ENCODE measurements around the gene FYN. TPM values are rescaled to one million over a fixed set of nuclear protein-coding genes. Genes with fewer than 3 reads are reported as not detected.

FYN gene
- total and polyA plus RNA-seq, 2 of the 4 experiments (the other 2 are of a cell fraction), result 30.8 to 36.4 TPM

DNA sequence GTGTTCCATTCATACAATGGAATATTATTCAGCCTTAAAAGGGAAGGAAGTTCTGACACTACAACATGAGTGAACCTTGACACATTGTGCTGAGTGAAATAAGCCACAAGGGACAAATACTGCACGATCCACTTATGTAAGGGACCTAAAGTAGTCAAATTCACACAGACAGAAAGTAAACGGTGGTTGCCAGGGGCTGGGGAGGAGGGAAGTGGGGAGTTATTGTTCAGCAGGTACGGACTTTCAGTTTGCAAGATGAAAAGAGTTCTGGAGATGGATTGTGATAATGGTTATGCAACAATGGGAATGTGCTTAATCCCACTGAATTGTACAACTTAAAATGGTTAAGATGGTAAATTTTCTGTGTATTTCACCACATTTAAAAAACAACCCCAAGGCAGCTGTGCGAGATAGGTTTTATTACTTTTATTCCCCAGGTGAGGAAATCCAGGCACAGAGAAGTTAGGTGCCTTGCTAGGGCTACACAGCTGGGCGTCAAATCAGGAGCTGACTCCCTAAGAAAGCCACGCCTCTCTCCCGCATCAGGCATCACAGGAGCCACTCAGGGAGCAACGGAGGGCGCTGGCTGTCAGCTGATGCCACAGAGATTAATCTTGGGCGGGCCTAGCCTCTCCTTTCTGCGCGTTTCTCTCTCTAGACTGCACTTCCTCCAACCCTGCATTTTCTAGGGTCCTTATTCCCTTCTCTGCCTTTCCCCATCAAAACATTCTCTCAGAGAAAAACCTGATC is 258.2 kb downstream of the FYN start:
- intact Hi-C loops (cut with micrococcal nuclease) (no loop called here), in situ Hi-C loops (cut with MboI; ENCODE audit: low sequenced_read_pairs) (no loop called here), dilution Hi-C loops (cut with HindIII; ENCODE audit: low sequenced_read_pairs, unreplicated experiment) (no loop called here)
- no peak overlapping the region for H3K18ac ChIP-seq (ENCODE audit: low read depth, low read length)
- 28% methylated on average over 8 of the region's 12 CpGs; no CpG with 5 or more reads in 1 of the 2 experiments for WGBS, 2 experiments (ENCODE audit: extremely low coverage in 2 of 2, insufficient read length in 1 of 2)
- no peak overlapping the region for H3K4me2 ChIP-seq (ENCODE audit: low read depth, low read length)
- no peaks in the 10 kb centered on the region; the same call in 1 of the 2 replicates for H3K9me1 ChIP-seq (ENCODE audit: insufficient read depth, low read length)
- H3K79me1 ChIP-seq (ENCODE audit: low read depth in 1 of 2, low read length in 2 of 2), result no peaks in the 10 kb centered on the region
- peak; percentile 42 for ATAC-seq (ENCODE audit: low read depth)
- no peak overlapping the region for H3K56ac ChIP-seq (ENCODE audit: extremely low read depth, insufficient read depth, low read length)
- no peak overlapping the region for H2BK15ac ChIP-seq (ENCODE audit: low read depth, low read length)
- H3K27ac ChIP-seq (ENCODE audit: insufficient read depth, low read length), result no peak overlapping the region
- H4K91ac ChIP-seq (ENCODE audit: insufficient read depth, low read depth, low read length), result no peak overlapping the region
- no peak overlapping the region for H3K9ac ChIP-seq (ENCODE audit: low read depth, low read length)
- H3K23ac ChIP-seq (ENCODE audit: low read depth, low read length), result no peak overlapping the region
- no peak overlapping the region for H4K5ac ChIP-seq (ENCODE audit: low read depth, low read length)
- H3K4me1 ChIP-seq (ENCODE audit: control insufficient read depth, insufficient read depth, low read length), result no peaks in the 10 kb centered on the region
- H3K9me3 ChIP-seq (ENCODE audit: control insufficient read depth, insufficient read depth, low read length), result no peaks in the 10 kb centered on the region; the same call in 1 of the 2 replicates
- H2AK9ac ChIP-seq (replicated peaks; ENCODE audit: low read depth, low read length, poor library complexity), result no peak overlapping the region
- no peak overlapping the region for H4K8ac ChIP-seq (ENCODE audit: low read depth in 2 of 2, low read length in 2 of 2)
- ChIA-PET POLR2A (ENCODE audit: unreplicated experiment) (no interaction called here), CTCF (no interaction called here)
- H3K14ac ChIP-seq (replicated peaks; ENCODE audit: low read depth, low read length), result no peak overlapping the region
- H2BK5ac ChIP-seq (ENCODE audit: low read depth, low read length, poor library complexity, severe bottlenecking), result no peak overlapping the region
- H2BK120ac ChIP-seq (ENCODE audit: low read depth, low read length), result no peak overlapping the region
- no peak overlapping the region for H3K4ac ChIP-seq (ENCODE audit: low read depth, low read length)
- TF ChIP-seq BHLHE40 (IDR thresholded peaks at IDR 0.05; ENCODE audit: low read depth, low read length) (no peak), RFX5 (IDR thresholded peaks at IDR 0.05; ENCODE audit: low read depth, low read length) (no peak), POLR2A (IDR thresholded peaks at IDR 0.05; ENCODE audit: low read depth, low read length) (no peak), MXI1 (IDR thresholded peaks at IDR 0.05; ENCODE audit: borderline replicate concordance, low read depth, low read length) (no peak), NFE2L2 (IDR thresholded peaks at IDR 0.05; ENCODE audit: low read depth, low read length) (no peak), RAD21 (IDR thresholded peaks at IDR 0.05; ENCODE audit: low read length) (no peak), MAZ (IDR thresholded peaks at IDR 0.05; ENCODE audit: borderline replicate concordance, low read depth, low read length) (no peak), SMC3 (IDR thresholded peaks at IDR 0.05; ENCODE audit: low read depth, low read length) (no peak), ELK1 (IDR thresholded peaks at IDR 0.05; ENCODE audit: borderline replicate concordance, low read depth, low read length) (no peak)
- TF ChIP-seq, protein P1, sequence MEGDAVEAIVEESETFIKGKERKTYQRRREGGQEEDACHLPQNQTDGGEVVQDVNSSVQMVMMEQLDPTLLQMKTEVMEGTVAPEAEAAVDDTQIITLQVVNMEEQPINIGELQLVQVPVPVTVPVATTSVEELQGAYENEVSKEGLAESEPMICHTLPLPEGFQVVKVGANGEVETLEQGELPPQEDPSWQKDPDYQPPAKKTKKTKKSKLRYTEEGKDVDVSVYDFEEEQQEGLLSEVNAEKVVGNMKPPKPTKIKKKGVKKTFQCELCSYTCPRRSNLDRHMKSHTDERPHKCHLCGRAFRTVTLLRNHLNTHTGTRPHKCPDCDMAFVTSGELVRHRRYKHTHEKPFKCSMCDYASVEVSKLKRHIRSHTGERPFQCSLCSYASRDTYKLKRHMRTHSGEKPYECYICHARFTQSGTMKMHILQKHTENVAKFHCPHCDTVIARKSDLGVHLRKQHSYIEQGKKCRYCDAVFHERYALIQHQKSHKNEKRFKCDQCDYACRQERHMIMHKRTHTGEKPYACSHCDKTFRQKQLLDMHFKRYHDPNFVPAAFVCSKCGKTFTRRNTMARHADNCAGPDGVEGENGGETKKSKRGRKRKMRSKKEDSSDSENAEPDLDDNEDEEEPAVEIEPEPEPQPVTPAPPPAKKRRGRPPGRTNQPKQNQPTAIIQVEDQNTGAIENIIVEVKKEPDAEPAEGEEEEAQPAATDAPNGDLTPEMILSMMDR (conservative IDR thresholded peaks at IDR 0.05; ENCODE audit: low read depth, low read length), result no peak
- no peak for DNase-seq
- no peaks in the 10 kb centered on the region; the same call in 1 of the 2 replicates for H3K27me3 ChIP-seq (ENCODE audit: control insufficient read depth, insufficient read depth, low read length)
- H2BK20ac ChIP-seq (ENCODE audit: low read depth, low read length), result no peak overlapping the region
- H3K4me3 ChIP-seq (ENCODE audit: insufficient read depth, low read depth, low read length), result no peak overlapping the region
- peak overlapping the region; percentile 3 for H2AFZ ChIP-seq (replicated peaks; ENCODE audit: low read length, poor library complexity)
- no peak overlapping the region for H2AK5ac ChIP-seq (ENCODE audit: low read depth, low read length)
- H3K36me3 ChIP-seq (ENCODE audit: control insufficient read depth, insufficient read depth, low read length), result no peaks in the 10 kb centered on the region; the same call in 1 of the 2 replicates
- no TSS peak for BruUV-seq (replicated peaks)
- H4K20me1 ChIP-seq (ENCODE audit: insufficient read depth, low read length), result no peaks in the 10 kb centered on the region

Data from IMR-90 (cell line).